GM18517 (cell line): ENCODE results near the gene USB1.

Source experiments
- ATAC-seq: cut with Tn5 transposase; IDR thresholded peaks from one replicate; pipeline ENCODE4 v1.9.1; 2021; ENCODE audit warnings: mild to moderate bottlenecking, moderate library complexity; ENCODE audit not compliant: unreplicated experiment

The USB1 gene

GRCh38 chr16:58045096-58045495, 43.9 kb downstream of the USB1 start:
- no peak for ATAC-seq

GRCh38 chr16:58046054-58046881, 45.1 kb downstream of the USB1 start:
- ATAC-seq = no peak

- no peak for ATAC-seq
These were observed 45.7 kb downstream of the USB1 start for GRCh38 chr16:58046936-58047335.

- no peak for ATAC-seq
These were observed 46.5 kb downstream of the USB1 start for GRCh38 chr16:58047557-58048348.

GRCh38 chr16:58048494-58049231, 47.5 kb downstream of the USB1 start:
- no peak for ATAC-seq

GRCh38 chr16:58049232-58050185, 48.3 kb downstream of the USB1 start:
- ATAC-seq = no peak

- ATAC-seq = no peak
These were observed 50.1 kb downstream of the USB1 start for GRCh38 chr16:58051296-58051695.

GRCh38 chr16:58051821-58052603, 50.8 kb downstream of the USB1 start:
- no peak for ATAC-seq

- ATAC-seq = no peak
These were observed 52.4 kb downstream of the USB1 start for GRCh38 chr16:58053682-58054005.

GRCh38 chr16:58054289-58054688, 53.1 kb downstream of the USB1 start:
- ATAC-seq = no peak

- no peak for ATAC-seq
These were observed 55.4 kb downstream of the USB1 start for GRCh38 chr16:58056580-58056979.

GRCh38 chr16:58057121-58057520, 55.9 kb downstream of the USB1 start:
- no peak for ATAC-seq

GRCh38 chr16:58057784-58058183, 56.6 kb downstream of the USB1 start:
- ATAC-seq = no peak

- ATAC-seq = no peak
These were observed 61.6 kb downstream of the USB1 start for GRCh38 chr16:58062821-58063220.

- ATAC-seq = no peak
These were observed 62.3 kb downstream of the USB1 start for GRCh38 chr16:58063377-58064076.

GRCh38 chr16:58070585-58070984, 69.4 kb downstream of the USB1 start:
- no peak for ATAC-seq
